SKM-1 treated with dmso at 0.1 percent for 144 hours (cell line): ENCODE measurements around the gene KIF26A.
A peak's percentile ranks its signal among the peaks of the same experiment; 100 is the strongest.

Experiments
- DNase-seq: peaks from one replicate; lab custom pipeline; 2025; ENCODE audit not compliant: unreplicated experiment; lab: John Stamatoyannopoulos, UW

KIF26A gene

GRCh38 chr14:104130974-104131651, 7.3 kb upstream of the KIF26A start:
- peak; percentile 33 for DNase-seq

DNA sequence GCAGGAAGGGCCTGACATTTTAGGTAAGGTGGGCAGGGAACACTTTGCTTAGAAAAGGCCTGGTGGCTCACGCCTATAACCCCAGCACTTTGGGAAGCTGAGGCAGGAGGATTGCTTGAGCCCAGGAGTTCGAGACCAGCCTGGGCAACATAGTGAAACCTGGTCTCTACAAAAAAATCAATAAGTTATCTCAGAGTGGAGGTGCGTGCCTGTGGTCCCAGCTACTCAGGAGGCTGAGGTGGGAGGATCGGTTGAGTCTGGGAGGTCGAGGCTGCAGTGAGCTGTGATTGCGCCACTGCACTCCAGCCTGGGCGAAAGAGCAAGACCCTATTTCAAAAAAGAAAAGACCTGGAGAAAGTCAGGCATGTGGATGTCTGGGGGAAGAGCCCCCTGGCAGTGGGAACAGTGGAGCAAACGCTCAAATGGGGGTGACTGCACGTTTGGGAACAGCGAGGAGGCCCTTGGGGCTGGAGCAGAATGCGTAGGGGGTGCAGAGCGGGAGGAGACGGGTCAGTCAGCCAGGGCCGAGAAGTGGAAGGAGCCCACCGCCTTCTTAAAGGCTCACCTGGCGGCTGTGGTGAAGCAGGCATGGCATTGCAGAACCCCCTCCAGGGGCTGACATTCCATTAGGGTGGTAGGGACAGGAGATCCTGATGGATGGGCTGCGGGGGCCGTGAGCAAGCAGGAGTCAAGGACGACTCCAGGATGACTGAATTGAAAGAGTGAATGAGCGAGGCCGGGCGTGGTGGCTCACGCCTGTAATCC, 6.2 kb upstream of the KIF26A start:
- DNase-seq = no peak

- no peak for DNase-seq
Observed at GRCh38 chr14:104132981-104133380, 5.4 kb upstream of the KIF26A start.

DNA sequence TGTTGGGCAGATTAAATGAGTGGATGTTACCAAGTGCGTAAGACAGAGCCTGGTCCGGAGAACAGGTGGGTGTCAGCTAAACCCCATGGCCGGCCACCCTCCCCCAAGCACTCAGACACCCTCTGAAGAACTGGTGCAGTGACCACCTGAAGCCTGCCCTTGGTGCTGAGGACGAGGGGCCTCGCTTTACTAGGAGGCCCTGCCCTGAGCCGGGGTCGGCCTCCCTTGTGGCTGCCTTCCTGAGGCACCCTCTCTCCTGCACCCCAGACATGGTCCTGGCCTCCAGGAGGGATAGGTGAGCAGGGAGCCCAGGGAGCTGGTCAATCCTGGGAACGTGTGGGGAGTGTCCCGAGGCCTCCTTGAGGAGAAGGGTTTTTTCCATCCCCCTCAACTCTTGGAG, 4.9 kb upstream of the KIF26A start:
- DNase-seq = no peak

DNA sequence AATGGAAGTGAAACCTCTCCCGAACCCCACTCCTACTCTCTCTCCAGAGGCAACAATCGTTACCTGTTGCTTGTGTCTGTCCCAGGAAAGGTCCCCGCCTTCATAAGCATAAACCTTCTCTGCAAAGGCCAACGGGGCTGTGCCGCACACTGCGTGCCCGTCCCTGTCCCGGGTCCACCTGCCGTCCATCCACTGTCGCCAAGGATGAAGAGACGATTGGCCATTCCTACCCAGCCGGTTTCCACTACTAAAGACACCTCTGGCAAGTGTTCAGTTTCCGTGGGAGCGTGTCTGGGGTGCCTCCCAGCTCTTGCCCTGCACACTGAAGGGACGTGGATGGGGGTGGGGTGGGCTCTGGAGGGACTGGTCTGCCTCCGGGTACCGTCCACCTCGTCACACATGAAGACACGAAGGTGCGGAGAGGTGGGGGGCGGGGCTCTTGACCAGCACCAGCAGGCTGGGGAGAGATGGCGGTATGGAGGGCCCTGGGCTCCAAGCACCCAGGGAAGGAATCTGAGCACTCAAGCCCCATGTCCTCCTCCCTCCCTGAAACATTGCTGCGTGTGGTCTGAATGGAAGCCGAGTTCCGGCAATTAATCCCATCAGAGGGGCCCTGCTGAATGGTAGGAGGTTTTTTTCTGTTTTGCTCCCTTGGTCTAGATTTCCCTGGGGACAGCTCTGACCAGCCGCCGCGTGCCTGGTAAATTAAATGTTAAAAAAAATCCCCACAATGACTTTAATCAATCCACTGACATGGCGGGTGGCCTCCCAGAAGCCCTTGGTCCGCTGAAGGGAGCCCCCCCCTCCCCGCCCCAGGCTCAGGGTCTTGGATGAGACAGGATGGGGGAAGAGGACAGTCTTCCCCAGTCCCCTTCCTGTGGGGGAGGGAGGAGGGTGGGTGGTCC, 4.1 kb upstream of the KIF26A start:
- no peak for DNase-seq

- no peak for DNase-seq
Observed at GRCh38 chr14:104135121-104135903, 3.1 kb upstream of the KIF26A start.

- no peak for DNase-seq
Observed at GRCh38 chr14:104135904-104136471, 2.4 kb upstream of the KIF26A start.

- DNase-seq = no peak
Observed at GRCh38 chr14:104136472-104137296, 1.7 kb upstream of the KIF26A start.

DNA sequence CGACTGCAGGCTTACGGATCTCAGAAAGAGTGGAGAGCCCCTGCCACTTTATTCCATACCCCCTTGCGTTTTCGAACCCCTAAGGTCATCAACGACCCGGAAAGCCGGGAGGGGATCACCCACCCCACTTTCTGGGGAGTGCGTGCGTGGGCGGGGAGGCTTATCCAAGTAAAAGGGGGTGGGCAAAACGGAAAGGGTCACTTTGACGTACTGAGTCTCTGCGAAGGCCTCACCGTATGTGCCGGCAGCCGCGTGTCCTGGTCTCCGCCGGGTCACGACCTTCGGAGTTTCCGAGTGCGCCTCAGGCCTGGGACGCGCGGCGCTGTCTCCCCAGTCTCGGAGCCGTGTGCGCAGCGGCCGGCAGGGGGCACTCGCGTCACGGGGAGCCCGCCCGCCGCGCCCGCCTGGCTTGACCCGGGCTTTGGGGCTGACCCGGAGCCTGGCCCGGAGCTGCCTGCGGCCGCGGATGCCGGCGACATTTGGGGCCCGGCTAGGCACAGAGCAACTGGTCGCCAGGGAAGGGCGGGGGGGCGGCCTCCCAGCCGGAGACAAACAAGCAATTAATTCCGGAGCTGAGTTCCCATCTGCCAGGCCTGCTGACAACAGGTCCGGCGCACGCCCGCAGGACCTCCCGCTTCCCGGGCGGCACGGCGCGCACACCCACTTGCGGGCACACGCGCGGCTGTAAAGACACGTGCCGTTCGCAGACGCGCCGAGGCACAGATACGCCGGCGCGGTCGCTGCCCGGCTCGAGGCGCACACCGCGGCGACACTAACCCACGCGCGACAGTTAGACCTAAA, 890 bp upstream of the KIF26A start:
- DNase-seq = no peak

DNA sequence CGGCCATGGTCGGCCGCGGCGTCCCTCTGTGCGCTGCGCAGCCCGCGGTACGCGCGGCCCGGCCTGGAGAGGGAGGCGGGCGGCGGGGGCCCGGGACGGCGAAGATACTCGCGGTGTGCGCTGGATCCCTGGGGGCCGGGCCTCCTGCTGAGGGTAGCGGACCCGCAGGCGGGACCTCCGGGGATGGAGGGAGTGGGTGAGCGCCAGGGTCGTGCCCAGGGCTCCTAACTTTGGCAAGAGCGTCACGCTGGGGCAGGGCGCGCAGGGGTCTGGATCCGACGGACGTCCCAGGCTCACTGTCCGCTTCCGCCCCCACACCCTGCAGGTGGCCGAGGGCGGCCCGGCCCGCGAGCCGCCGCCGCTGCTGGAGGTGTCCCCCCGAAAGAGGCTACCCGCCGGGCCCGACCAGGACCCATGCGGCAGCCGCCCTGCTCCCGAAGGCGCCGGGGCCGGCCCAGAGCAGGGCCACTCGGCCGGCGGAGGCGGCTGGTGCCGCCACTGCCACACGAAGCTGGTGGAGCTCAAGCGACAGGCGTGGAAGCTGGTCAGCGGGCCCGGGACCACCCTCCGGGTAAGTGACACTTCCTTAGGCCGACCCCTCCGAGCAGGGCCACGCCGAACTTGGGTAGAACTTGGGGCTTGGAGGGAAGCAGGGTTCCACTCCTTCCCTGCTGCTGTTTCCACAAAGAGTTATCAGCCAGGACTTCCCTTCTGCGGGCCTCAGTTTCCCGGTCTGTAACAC, 502 bp downstream of the KIF26A start:
- DNase-seq = no peak

GRCh38 chr14:104139460-104140212, 1.2 kb downstream of the KIF26A start:
- no peak for DNase-seq

DNA sequence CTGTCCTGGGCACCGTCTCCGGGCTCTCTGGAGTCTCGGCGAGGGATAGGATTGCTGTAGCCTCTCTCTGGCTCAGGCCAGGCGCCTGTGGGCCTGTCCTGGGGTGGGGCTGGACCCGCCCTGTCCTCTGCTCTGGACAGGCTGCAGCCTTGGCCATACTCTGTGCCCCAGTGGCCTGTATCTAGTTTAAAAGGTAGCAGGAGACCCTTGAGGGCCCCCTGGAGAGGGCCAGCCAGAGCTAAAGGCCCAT, 1.8 kb downstream of the KIF26A start:
- no peak for DNase-seq

DNA sequence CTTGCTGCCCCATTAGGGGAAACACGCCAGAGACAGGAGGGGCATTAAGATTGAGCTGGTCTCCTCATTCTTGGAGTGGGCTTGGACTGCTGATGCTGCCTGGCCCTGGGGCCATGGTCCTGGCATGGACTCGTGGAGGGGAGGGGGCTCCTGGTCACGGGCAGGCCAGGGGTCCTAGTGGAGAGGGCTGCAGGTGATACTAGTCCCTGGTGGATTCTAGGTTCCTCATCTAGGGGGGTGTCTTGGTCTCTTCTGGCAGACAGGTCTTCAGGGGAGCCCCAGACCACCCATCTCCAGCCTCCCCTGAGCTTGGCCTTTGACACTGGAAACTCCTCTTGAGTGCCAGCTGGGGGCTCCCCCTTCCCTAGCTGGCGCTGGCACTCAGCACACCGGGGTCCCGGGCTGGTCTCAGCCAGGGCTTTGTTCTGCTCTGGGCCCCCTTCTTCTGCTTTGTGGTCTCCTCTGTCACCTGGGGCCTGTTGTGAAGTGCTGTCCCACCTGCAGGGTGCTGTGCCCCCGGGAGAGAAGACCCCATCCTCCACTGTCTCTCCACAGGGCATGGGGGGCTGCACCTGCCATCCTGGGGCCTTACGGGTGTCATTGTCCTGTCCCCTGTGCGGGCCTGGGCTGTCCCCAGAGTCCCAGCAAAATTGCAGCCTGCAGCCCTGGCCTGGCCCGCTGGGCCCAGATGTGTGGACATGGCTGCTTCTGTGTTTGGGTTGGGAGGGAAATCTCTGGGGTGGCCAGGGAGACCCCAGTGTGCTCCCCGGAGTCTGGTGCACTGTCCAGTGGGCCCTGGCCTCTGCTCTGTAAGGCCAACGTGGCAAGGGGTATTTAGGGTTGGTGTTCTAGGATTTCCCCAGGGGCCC, 2.3 kb downstream of the KIF26A start:
- DNase-seq = no peak

GRCh38 chr14:104141621-104142091, 3.3 kb downstream of the KIF26A start:
- no peak for DNase-seq

- DNase-seq = no peak
Observed at GRCh38 chr14:104142136-104142945, 4.0 kb downstream of the KIF26A start.

GRCh38 chr14:104142946-104143470, 4.6 kb downstream of the KIF26A start:
- no peak for DNase-seq
